H9 (cell line): ENCODE results near the gene TMEM97. TPM values are rescaled to one million over a fixed set of nuclear protein-coding genes. Genes with fewer than 3 reads are reported as not detected.

Experiments used
- DNase-seq: peaks from one replicate; pipeline ENCODE4 v3.0.0-alpha.2; 2017
- H2AFZ ChIP-seq: one replicate; pipeline ENCODE4 v1.6.1; 2013; ENCODE audit warnings: mild to moderate bottlenecking, low read length, control low read depth, moderate library complexity
- H2AK5ac ChIP-seq: 2 replicates; pipeline ENCODE4 v1.6.1; 2013; ENCODE audit warnings: low read length, control low read depth, mixed read lengths; ENCODE audit not compliant: insufficient read length
- H2BK120ac ChIP-seq: one replicate; pipeline ENCODE4 v1.6.1; 2013; ENCODE audit warnings: low read depth, mild to moderate bottlenecking, low read length, control low read depth, inconsistent platforms; ENCODE audit not compliant: poor library complexity, severe bottlenecking
- H2BK12ac ChIP-seq: 2 replicates; pipeline ENCODE4 v1.6.1; 2013; ENCODE audit warnings: low read length, control low read depth, mixed read lengths, low read depth; ENCODE audit not compliant: insufficient read length
- H2BK15ac ChIP-seq: 2 replicates; pipeline ENCODE4 v1.6.1; 2013; ENCODE audit warnings: low read depth, low read length, control low read depth
- H2BK20ac ChIP-seq: one replicate; pipeline ENCODE4 v1.6.1; 2013; ENCODE audit warnings: low read depth, mild to moderate bottlenecking, low read length, control low read depth, inconsistent platforms; ENCODE audit not compliant: poor library complexity, severe bottlenecking
- H2BK5ac ChIP-seq: 2 replicates; pipeline ENCODE4 v1.6.1; 2013; ENCODE audit warnings: low read length, control low read depth, mixed read lengths; ENCODE audit not compliant: insufficient read length
- H3K14ac ChIP-seq: 2 replicates; pipeline ENCODE4 v1.6.1; 2013; ENCODE audit warnings: low read length, control low read depth; ENCODE audit not compliant: insufficient read depth
- H3K18ac ChIP-seq: 2 replicates; pipeline ENCODE4 v1.6.1; 2013; ENCODE audit warnings: low read depth, mild to moderate bottlenecking, mixed read lengths, low read length, control low read depth; ENCODE audit not compliant: insufficient read length
- H3K23ac ChIP-seq: 2 replicates; pipeline ENCODE4 v1.6.1; 2013; ENCODE audit warnings: low read length, control low read depth, mixed read lengths, low read depth; ENCODE audit not compliant: insufficient read length
- H3K23me2 ChIP-seq: 2 replicates; pipeline ENCODE4 v1.6.1; 2013; ENCODE audit warnings: low read depth, mild to moderate bottlenecking, mixed read lengths, low read length, control low read depth; ENCODE audit not compliant: insufficient read length, poor library complexity, severe bottlenecking
- H3K27ac ChIP-seq: 2 replicates; pipeline ENCODE4 v1.5.1; 2013; ENCODE audit warnings: low read length, control low read depth, mixed read lengths, low read depth; ENCODE audit not compliant: insufficient read length
- H3K27me3 ChIP-seq: 2 replicates; pipeline ENCODE4 v1.6.1; 2013; ENCODE audit warnings: low read length, control low read depth, inconsistent platforms; ENCODE audit not compliant: insufficient read depth
- H3K4ac ChIP-seq: 2 replicates; pipeline ENCODE4 v1.6.1; 2013; ENCODE audit warnings: low read depth, mild to moderate bottlenecking, control low read depth, inconsistent platforms, low read length, moderate library complexity
- H3K4me1 ChIP-seq: 2 replicates; pipeline ENCODE4 v1.6.1; 2013; ENCODE audit warnings: low read length, control low read depth, inconsistent platforms; ENCODE audit not compliant: insufficient read depth
- H3K4me2 ChIP-seq: 2 replicates; pipeline ENCODE4 v1.6.1; 2013; ENCODE audit warnings: low read length, control low read depth, mixed read lengths; ENCODE audit not compliant: insufficient read length, insufficient read depth
- H3K56ac ChIP-seq: 2 replicates; pipeline ENCODE4 v1.6.1; 2013; ENCODE audit warnings: low read depth, mild to moderate bottlenecking, mixed read lengths, low read length, control low read depth; ENCODE audit not compliant: insufficient read length
- H3K79me1 ChIP-seq: 2 replicates; pipeline ENCODE4 v1.6.1; 2013; ENCODE audit warnings: low read depth, mild to moderate bottlenecking, moderate library complexity, low read length, control low read depth, inconsistent platforms; ENCODE audit not compliant: insufficient read depth, poor library complexity, severe bottlenecking
- H3K79me2 ChIP-seq: 2 replicates; pipeline ENCODE4 v1.6.1; 2013; ENCODE audit warnings: low read length, control low read depth, inconsistent platforms; ENCODE audit not compliant: insufficient read depth
- H3K9ac ChIP-seq: 2 replicates; pipeline ENCODE4 v1.6.1; 2013; ENCODE audit warnings: low read length, control low read depth, mixed read lengths; ENCODE audit not compliant: insufficient read length; ENCODE audit errors: extremely low read depth
- H3K9me3 ChIP-seq: one replicate; pipeline ENCODE4 v1.6.1; 2013; ENCODE audit warnings: low read depth, low read length, inconsistent platforms; ENCODE audit not compliant: control insufficient read depth
- H3T11ph ChIP-seq: one replicate; pipeline ENCODE4 v1.6.1; 2013; ENCODE audit warnings: mild to moderate bottlenecking, low read length, control low read depth, inconsistent platforms
- H4K20me1 ChIP-seq: one replicate; pipeline ENCODE4 v1.6.1; 2013; ENCODE audit not compliant: control insufficient read depth, insufficient read length, insufficient read depth
- H4K5ac ChIP-seq: 2 replicates; pipeline ENCODE4 v1.6.1; 2013; ENCODE audit warnings: low read depth, mild to moderate bottlenecking, mixed read lengths, low read length, control low read depth; ENCODE audit not compliant: insufficient read length
- H4K8ac ChIP-seq: replicated peaks from 2 replicates; pipeline ENCODE4 v1.6.1; 2013; ENCODE audit warnings: low read length, control low read depth, mixed read lengths, low read depth; ENCODE audit not compliant: insufficient read length
- H4K91ac ChIP-seq: 2 replicates; pipeline ENCODE4 v1.6.1; 2013; ENCODE audit warnings: low read depth, mild to moderate bottlenecking, moderate library complexity, mixed read lengths, low read length, control low read depth; ENCODE audit not compliant: insufficient read length
- H3K27ac Mint-ChIP-seq, 3 experiments: 2 replicates in 2 of 3; 3 replicates in 1 of 3; pipeline ENCODE4 v1.8.0; 2020 to 2021; ENCODE audit warnings: mixed read lengths in 3 of 3, mild to moderate bottlenecking in 1 of 3, moderate library complexity in 1 of 3
- H3K27me3 Mint-ChIP-seq: 2 replicates; pipeline ENCODE4 v1.8.0; 2021; ENCODE audit warnings: low read depth, mild to moderate bottlenecking, moderate library complexity, mixed read lengths
- H3K36me3 Mint-ChIP-seq, 3 experiments: 2 replicates in 2 of 3; 3 replicates in 1 of 3; pipeline ENCODE4 v1.8.0; 2020 to 2021; ENCODE audit warnings: low read depth in 3 of 3, mixed read lengths in 3 of 3; ENCODE audit not compliant: insufficient read depth in 1 of 3
- H3K4me1 Mint-ChIP-seq, 2 experiments: 2 replicates each; pipeline ENCODE4 v1.8.0; 2020; ENCODE audit warnings: mixed read lengths in 2 of 2
- H3K4me3 Mint-ChIP-seq, 2 experiments: 2 replicates in 1 of 2; 3 replicates in 1 of 2; pipeline ENCODE4 v1.8.0; 2020 to 2021; ENCODE audit warnings: mild to moderate bottlenecking in 2 of 2, mixed read lengths in 2 of 2, moderate library complexity in 1 of 2
- H3K9me3 Mint-ChIP-seq, 2 experiments: 2 replicates in 1 of 2; 3 replicates in 1 of 2; pipeline ENCODE4 v1.8.0; 2020; ENCODE audit warnings: mild to moderate bottlenecking in 2 of 2, mixed read lengths in 2 of 2, moderate library complexity in 1 of 2
- CTCF ChIP-seq: fragments of 200-600 bp; sonication (generic); conservative IDR thresholded peaks from 3 replicates; pipeline ENCODE4 v1.8.0; 2021; ENCODE audit warnings: antibody characterized with exemption, mild to moderate bottlenecking
- WGBS: extraction: QIAGEN DNeasy Blood & Tissue Kit; methylation state at CpG from one replicate; pipeline ENCODE4 v1.1.7; 2013; ENCODE audit warnings: missing lambda C conversion rate, low lambda C conversion rate, mixed read lengths; ENCODE audit not compliant: insufficient read length; ENCODE audit errors: extremely low coverage; 5-methylcytosine and 5-hydroxymethylcytosine counted together
- total RNA-seq: library from RNA; stranded (reverse); gene quantifications from 2 replicates; pipeline ENCODE4 v1.2.1, GENCODE V29; 2021

The TMEM97 gene
- total RNA-seq, 1 experiment from 2014 or later: 116 TPM

DNA sequence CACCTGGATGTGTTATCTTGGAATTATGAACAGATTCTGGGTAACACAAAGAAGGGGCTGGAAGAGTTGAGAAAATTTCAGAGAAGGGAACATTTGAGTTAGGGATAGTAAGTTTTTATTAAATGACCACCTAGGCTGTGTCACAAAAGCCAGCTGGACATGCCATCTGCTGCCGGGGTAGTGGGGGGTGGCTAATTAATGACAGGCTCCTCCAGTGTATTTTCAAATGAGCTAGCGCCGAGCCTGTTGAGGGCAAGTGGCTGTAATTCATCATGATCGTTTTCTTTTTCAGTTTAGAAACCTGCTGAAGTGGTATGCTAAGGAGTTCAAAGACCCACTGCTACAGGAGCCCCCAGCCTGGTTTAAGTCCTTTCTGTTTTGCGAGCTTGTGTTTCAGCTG is 6.2 kb downstream of the TMEM97 start:
- H3K9me3 ChIP-seq: no peaks in the 10 kb centered on the region
- peaks cover 9% of the 10 kb centered on the region for H3K79me1 ChIP-seq
- no peak overlapping the region for H3K9ac ChIP-seq
- H3K14ac ChIP-seq: no peak overlapping the region
- H3K56ac ChIP-seq: no peak overlapping the region
- peak overlapping the region in 2 of 3 experiments; percentile 10 to 22; a peak in 2 of 7 replicates for H3K27ac Mint-ChIP-seq
- no peak overlapping the region for H2BK12ac ChIP-seq
- H4K5ac ChIP-seq: no peak overlapping the region
- peaks cover 46% of the 10 kb centered on the region for H3K79me2 ChIP-seq
- H3K27me3 ChIP-seq: no peaks in the 10 kb centered on the region
- peaks cover 6% of the 10 kb centered on the region for H3K4me1 ChIP-seq
- no peak overlapping the region for H3K18ac ChIP-seq
- H3T11ph ChIP-seq: no peak overlapping the region
- H3K27ac ChIP-seq: no peak overlapping the region
- peaks cover 35 to 65% (median 60%) of the 10 kb centered on the region in 3 experiments; a peak in 6 of 7 replicates for H3K36me3 Mint-ChIP-seq
- no peak overlapping the region for H2BK15ac ChIP-seq
- peak; percentile 5 for DNase-seq
- H3K23me2 ChIP-seq: peaks cover 6% of the 10 kb centered on the region
- no peak overlapping the region for H2BK5ac ChIP-seq
- no peaks in the 10 kb centered on the region for H3K9me3 Mint-ChIP-seq
- no peak overlapping the region for H2BK20ac ChIP-seq
- TF ChIP-seq CTCF: no peak
- H4K8ac ChIP-seq: no peak overlapping the region
- H2AK5ac ChIP-seq: no peak overlapping the region
- no peak overlapping the region for H3K4me3 Mint-ChIP-seq
- no CpG with 5 or more reads among the region's 5 CpGs for WGBS
- no peak overlapping the region for H3K4ac ChIP-seq
- no peak overlapping the region for H2AFZ ChIP-seq
- H3K27me3 Mint-ChIP-seq: no peaks in the 10 kb centered on the region
- peaks cover 3% of the 10 kb centered on the region for H4K20me1 ChIP-seq
- no peak overlapping the region for H4K91ac ChIP-seq
- H3K4me2 ChIP-seq: no peak overlapping the region
- peaks cover 26 to 28% of the 10 kb centered on the region in 2 experiments for H3K4me1 Mint-ChIP-seq
- no peak overlapping the region for H2BK120ac ChIP-seq
- H3K23ac ChIP-seq: no peak overlapping the region
